HL-60 (cell line): ENCODE data around the gene PLEKHN1.

ENCODE experiments used
- DNase-seq, 2 experiments: peaks; one replicate each; pipeline ENCODE4 v3.0.0-alpha.2; 2010 to 2020; ENCODE audit warnings: low read depth in 1 of 2, low spot score in 1 of 2
- H3K27ac ChIP-seq: fragments of 250-450 bp; sonication (Bioruptor Pico); replicated peaks from 2 replicates; pipeline ENCODE4 v1.5.1; 2020; ENCODE audit warnings: mild to moderate bottlenecking, moderate library complexity
- H3K27me3 ChIP-seq: fragments of 250-450 bp; sonication (Bioruptor Pico); 2 replicates; pipeline ENCODE4 v1.5.1; 2021; ENCODE audit warnings: mild to moderate bottlenecking, moderate library complexity; ENCODE audit not compliant: insufficient read depth, poor library complexity, severe bottlenecking
- H3K4me3 ChIP-seq: replicated peaks from 2 replicates; pipeline ENCODE4 v1.5.1; 2011; ENCODE audit warnings: mild to moderate bottlenecking, control low read depth, low read length; ENCODE audit not compliant: insufficient read depth
- CTCF ChIP-seq: IDR thresholded peaks from one replicate; pipeline ENCODE4 v1.5.1; 2011; ENCODE audit warnings: low read length, control low read depth, inconsistent platforms; ENCODE audit not compliant: insufficient read depth
- GABPA ChIP-seq: IDR thresholded peaks from 2 replicates; pipeline ENCODE4 v1.6.1; 2012; ENCODE audit warnings: low read depth
- POLR2AphosphoS5 ChIP-seq: IDR thresholded peaks from 2 replicates; pipeline ENCODE4 v1.6.1; 2012; ENCODE audit warnings: low read depth
- SPI1 ChIP-seq: IDR thresholded peaks from 2 replicates; pipeline ENCODE4 v1.6.1; 2012; ENCODE audit warnings: low read depth, mild to moderate bottlenecking, borderline replicate concordance
- TF ChIP-seq, protein P1 (sequence below): IDR thresholded peaks from 2 replicates; pipeline ENCODE4 v1.6.1; 2012; ENCODE audit warnings: low read depth; ENCODE audit not compliant: insufficient replicate concordance

The PLEKHN1 gene

DNA sequence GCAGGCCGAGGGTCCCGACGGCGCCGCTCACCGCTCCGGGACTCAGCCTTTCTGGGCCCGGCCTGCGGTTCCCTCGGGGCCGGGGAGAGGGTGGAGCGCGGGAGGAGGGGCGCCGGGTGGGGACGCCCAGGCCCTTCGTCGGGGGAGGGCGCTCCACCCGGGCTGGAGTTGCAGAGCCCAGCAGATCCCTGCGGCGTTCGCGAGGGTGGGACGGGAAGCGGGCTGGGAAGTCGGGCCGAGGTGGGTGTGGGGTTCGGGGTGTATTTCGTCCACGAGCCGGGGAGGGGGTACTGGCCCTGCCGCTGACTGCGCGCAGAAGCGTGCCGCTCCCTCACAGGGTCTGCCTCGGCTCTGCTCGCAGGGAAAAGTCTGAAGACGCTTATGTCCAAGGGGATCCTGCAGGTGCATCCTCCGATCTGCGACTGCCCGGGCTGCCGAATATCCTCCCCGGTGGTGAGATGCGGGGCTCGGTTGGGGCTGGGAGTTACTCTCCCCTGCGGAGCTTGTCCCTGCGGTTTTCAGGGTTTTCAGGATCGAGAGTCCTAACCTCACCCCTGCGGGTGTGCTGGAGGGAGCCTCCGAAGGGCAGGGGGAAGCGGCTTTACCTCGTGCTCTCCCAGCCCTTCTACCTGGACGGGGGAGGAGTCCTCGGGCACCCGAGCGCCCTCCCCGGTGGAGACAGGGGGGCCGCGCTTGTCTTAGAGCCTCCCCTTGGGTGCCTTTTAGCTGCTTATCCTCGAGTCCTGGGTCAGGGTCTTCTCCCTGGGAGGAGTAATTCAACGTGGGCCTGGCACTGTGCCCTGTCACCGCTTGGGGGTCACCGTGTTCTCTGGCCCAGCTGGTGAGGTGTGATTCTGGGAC, 40.5 kb upstream of the PLEKHN1 start:
- Histone ChIP-seq H3K27ac (no peak overlapping the region), H3K27me3 (peaks cover 17% of the 10 kb centered on the region), H3K4me3 (no peak overlapping the region)
- TF ChIP-seq POLR2AphosphoS5 (no peak), SPI1 (no peak), CTCF (no peak), GABPA (no peak)
- TF ChIP-seq, protein P1, sequence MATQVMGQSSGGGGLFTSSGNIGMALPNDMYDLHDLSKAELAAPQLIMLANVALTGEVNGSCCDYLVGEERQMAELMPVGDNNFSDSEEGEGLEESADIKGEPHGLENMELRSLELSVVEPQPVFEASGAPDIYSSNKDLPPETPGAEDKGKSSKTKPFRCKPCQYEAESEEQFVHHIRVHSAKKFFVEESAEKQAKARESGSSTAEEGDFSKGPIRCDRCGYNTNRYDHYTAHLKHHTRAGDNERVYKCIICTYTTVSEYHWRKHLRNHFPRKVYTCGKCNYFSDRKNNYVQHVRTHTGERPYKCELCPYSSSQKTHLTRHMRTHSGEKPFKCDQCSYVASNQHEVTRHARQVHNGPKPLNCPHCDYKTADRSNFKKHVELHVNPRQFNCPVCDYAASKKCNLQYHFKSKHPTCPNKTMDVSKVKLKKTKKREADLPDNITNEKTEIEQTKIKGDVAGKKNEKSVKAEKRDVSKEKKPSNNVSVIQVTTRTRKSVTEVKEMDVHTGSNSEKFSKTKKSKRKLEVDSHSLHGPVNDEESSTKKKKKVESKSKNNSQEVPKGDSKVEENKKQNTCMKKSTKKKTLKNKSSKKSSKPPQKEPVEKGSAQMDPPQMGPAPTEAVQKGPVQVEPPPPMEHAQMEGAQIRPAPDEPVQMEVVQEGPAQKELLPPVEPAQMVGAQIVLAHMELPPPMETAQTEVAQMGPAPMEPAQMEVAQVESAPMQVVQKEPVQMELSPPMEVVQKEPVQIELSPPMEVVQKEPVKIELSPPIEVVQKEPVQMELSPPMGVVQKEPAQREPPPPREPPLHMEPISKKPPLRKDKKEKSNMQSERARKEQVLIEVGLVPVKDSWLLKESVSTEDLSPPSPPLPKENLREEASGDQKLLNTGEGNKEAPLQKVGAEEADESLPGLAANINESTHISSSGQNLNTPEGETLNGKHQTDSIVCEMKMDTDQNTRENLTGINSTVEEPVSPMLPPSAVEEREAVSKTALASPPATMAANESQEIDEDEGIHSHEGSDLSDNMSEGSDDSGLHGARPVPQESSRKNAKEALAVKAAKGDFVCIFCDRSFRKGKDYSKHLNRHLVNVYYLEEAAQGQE: no peak
- no peak for DNase-seq

GRCh38 chr1:927234-927633, 39.0 kb upstream of the PLEKHN1 start:
- no peak for TF ChIP-seq GABPA
- TF ChIP-seq CTCF: no peak
- no peak for TF ChIP-seq SPI1
- TF ChIP-seq, protein P1: no peak
- no peak for TF ChIP-seq POLR2AphosphoS5
- no peak overlapping the region for H3K27ac ChIP-seq
- H3K4me3 ChIP-seq: no peak overlapping the region
- peaks cover 17% of the 10 kb centered on the region for H3K27me3 ChIP-seq
- no peak for DNase-seq

DNA sequence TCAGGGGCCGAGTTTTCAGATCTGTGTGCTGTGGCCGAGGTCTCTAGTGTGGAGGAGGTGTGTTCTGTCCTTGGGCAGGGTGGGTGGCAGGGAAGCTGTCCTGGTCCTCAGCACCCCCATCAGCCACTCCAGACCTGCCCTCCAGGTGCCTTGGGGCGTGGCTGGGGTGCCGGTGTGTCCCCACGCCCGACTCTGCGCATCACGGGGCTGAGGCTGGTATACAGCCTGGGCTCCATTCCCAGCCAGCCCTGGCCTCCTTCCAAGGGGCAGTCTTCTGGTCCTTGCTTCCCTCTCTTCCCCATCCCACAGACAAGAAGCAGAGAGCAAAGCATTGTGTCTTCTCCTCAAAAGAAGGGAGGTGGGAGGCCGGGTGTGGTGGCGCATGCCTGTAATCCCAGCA, 38.5 kb upstream of the PLEKHN1 start:
- DNase-seq: no peak
- H3K4me3 ChIP-seq: no peak overlapping the region
- no peak for TF ChIP-seq POLR2AphosphoS5
- TF ChIP-seq GABPA: no peak
- TF ChIP-seq, protein P1: no peak
- no peak for TF ChIP-seq SPI1
- no peak for TF ChIP-seq CTCF
- H3K27me3 ChIP-seq: peaks cover 17% of the 10 kb centered on the region
- no peak overlapping the region for H3K27ac ChIP-seq
